A549 (cell line): ENCODE results near the gene TXNRD2.

Experiments used
- CEBPB ChIP-seq, 2 experiments: fragments of >200 bp in 1 of 2; sonication (Bioruptor Twin) in 1 of 2; formaldehyde crosslinking in 1 of 2; IDR thresholded peaks; 2 replicates each; pipeline ENCODE4 v1.6.1; 2012 to 2016
- CHD2 ChIP-seq: fragments of 150-350 bp; IDR thresholded peaks from 2 replicates; pipeline ENCODE4 v1.6.1; 2014; ENCODE audit warnings: low read length; ENCODE audit not compliant: partially characterized antibody
- EP300 ChIP-seq, 2 experiments: fragments of >200 bp; sonication (Bioruptor Twin); formaldehyde crosslinking; IDR thresholded peaks; 2 replicates in 1 of 2; 3 replicates in 1 of 2; pipeline ENCODE4 v1.6.1; 2016 to 2017
- GATA3 ChIP-seq: IDR thresholded peaks from 2 replicates; pipeline ENCODE4 v1.6.1; 2012; ENCODE audit warnings: borderline replicate concordance
- HDAC2 ChIP-seq: fragments of 200-600 bp; sonication (generic); IDR thresholded peaks from 2 replicates; pipeline ENCODE4 v1.6.1; 2016
- HOXA7 ChIP-seq: fragments of 250-450 bp; sonication (Bioruptor Pico); IDR thresholded peaks from 2 replicates; pipeline ENCODE4 v1.5.0; 2020; ENCODE audit warnings: mild to moderate bottlenecking, moderate library complexity
- JUN ChIP-seq, 2 experiments: fragments of >200 bp; sonication (Bioruptor Twin); formaldehyde crosslinking; IDR thresholded peaks; 2 replicates in 1 of 2; 3 replicates in 1 of 2; pipeline ENCODE4 v1.6.1; 2016 to 2017
- NPAS2 ChIP-seq: fragments of 250-450 bp; sonication (Bioruptor Pico); IDR thresholded peaks from 2 replicates; pipeline ENCODE4 v1.8.0; 2022; ENCODE audit warnings: mild to moderate bottlenecking, moderate library complexity, borderline replicate concordance
- PHF8 ChIP-seq: fragments of 200-600 bp; sonication (generic); IDR thresholded peaks from 2 replicates; pipeline ENCODE4 v1.6.1; 2016; ENCODE audit warnings: low read depth, mild to moderate bottlenecking, antibody characterized with exemption, moderate library complexity, borderline replicate concordance
- POLR2A ChIP-seq: IDR thresholded peaks from 2 replicates; pipeline ENCODE4 v1.6.1; 2012; ENCODE audit warnings: mild to moderate bottlenecking, low read length
- TP53 ChIP-seq: fragments of 250-450 bp; sonication (Bioruptor Pico); IDR thresholded peaks from 2 replicates; pipeline ENCODE4 v1.5.0; 2021; ENCODE audit warnings: mild to moderate bottlenecking, moderate library complexity
- TF ChIP-seq, protein P1 (sequence below): fragments of 250-450 bp; sonication (Bioruptor Pico); IDR thresholded peaks from 2 replicates; pipeline ENCODE4 v1.5.0; 2021; ENCODE audit warnings: mild to moderate bottlenecking, moderate library complexity, borderline replicate concordance
- TF ChIP-seq, protein P2 (sequence below): fragments of >200 bp; sonication (Bioruptor Twin); formaldehyde crosslinking; IDR thresholded peaks from 3 replicates; pipeline ENCODE4 v1.5.1; 2016
- TF ChIP-seq, protein P3 (sequence below): IDR thresholded peaks from 2 replicates; pipeline ENCODE4 v1.6.1; 2012

DNA sequence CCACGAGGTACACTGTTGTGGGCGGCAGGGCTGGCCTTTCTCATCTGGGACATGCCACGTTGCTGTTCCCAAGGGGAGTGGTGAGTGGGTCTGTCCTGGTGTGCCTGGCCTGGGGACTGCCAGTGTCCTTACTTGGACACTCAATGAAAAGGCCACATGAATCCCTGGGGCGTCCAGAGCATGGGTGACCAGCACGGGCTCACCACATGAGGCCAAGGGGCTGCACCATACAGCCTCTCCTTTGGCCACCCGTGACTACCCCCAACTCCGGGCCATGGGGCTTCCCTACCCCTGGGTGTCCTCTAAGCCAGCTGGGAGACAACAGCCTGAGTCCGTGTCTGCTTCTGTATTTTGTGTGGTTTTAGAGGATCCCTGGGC lies 20.2 kb upstream of the TXNRD2 start:
- TF ChIP-seq POLR2A (no peak), CHD2 (no peak), PHF8 (no peak), EP300 (IDR thresholded peaks at IDR 0.05) (no peak), JUN (IDR thresholded peaks at IDR 0.05) (no peak), NPAS2 (CRISPR knock-in tag) (no peak), GATA3 (no peak), HOXA7 (CRISPR knock-in tag) (no peak), HDAC2 (no peak), TP53 (CRISPR knock-in tag) (no peak), CEBPB (IDR thresholded peaks at IDR 0.05) (no peak)
- TF ChIP-seq, protein P1, sequence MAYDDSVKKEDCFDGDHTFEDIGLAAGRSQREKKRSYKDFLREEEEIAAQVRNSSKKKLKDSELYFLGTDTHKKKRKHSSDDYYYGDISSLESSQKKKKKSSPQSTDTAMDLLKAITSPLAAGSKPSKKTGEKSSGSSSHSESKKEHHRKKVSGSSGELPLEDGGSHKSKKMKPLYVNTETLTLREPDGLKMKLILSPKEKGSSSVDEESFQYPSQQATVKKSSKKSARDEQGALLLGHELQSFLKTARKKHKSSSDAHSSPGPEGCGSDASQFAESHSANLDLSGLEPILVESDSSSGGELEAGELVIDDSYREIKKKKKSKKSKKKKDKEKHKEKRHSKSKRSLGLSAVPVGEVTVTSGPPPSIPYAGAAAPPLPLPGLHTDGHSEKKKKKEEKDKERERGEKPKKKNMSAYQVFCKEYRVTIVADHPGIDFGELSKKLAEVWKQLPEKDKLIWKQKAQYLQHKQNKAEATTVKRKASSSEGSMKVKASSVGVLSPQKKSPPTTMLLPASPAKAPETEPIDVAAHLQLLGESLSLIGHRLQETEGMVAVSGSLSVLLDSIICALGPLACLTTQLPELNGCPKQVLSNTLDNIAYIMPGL (CRISPR knock-in tag): no peak
- TF ChIP-seq, protein P2, sequence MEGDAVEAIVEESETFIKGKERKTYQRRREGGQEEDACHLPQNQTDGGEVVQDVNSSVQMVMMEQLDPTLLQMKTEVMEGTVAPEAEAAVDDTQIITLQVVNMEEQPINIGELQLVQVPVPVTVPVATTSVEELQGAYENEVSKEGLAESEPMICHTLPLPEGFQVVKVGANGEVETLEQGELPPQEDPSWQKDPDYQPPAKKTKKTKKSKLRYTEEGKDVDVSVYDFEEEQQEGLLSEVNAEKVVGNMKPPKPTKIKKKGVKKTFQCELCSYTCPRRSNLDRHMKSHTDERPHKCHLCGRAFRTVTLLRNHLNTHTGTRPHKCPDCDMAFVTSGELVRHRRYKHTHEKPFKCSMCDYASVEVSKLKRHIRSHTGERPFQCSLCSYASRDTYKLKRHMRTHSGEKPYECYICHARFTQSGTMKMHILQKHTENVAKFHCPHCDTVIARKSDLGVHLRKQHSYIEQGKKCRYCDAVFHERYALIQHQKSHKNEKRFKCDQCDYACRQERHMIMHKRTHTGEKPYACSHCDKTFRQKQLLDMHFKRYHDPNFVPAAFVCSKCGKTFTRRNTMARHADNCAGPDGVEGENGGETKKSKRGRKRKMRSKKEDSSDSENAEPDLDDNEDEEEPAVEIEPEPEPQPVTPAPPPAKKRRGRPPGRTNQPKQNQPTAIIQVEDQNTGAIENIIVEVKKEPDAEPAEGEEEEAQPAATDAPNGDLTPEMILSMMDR: no peak
- TF ChIP-seq, protein P3, sequence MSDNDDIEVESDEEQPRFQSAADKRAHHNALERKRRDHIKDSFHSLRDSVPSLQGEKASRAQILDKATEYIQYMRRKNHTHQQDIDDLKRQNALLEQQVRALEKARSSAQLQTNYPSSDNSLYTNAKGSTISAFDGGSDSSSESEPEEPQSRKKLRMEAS: no peak
